ENCODE results near the gene RBPJ. TPM values are rescaled to one million over a fixed set of nuclear protein-coding genes. Genes with fewer than 3 reads are reported as not detected.

Gene RBPJ
- total RNA-seq = 41.4 and 42.3 TPM in 2 replicates

- peak; percentile 97 to 98 for DNase-seq (ENCODE audit: low read depth in 2 of 2)
Observed at GRCh38 chr4:26320538-26321372, at the start of gene RBPJ. RBPJ (plus strand) TSS chr4:26321014; CDS start chr4:26321029, 15 bp downstream.

- no peak for DNase-seq (ENCODE audit: low read depth in 2 of 2)
Observed at GRCh38 chr4:26271703-26272102, 49.1 kb upstream of the RBPJ start.

- no peak for DNase-seq (ENCODE audit: low read depth in 2 of 2)
Observed at GRCh38 chr4:26272654-26273615, 47.9 kb upstream of the RBPJ start.

GRCh38 chr4:26273616-26273980, 47.2 kb upstream of the RBPJ start:
- no peak for DNase-seq (ENCODE audit: low read depth in 2 of 2)

- no peak for DNase-seq (ENCODE audit: low read depth in 2 of 2)
Observed at GRCh38 chr4:26275281-26275680, 45.5 kb upstream of the RBPJ start.

GRCh38 chr4:26279446-26279845, 41.4 kb upstream of the RBPJ start:
- DNase-seq (ENCODE audit: low read depth in 2 of 2) = no peak

- DNase-seq (ENCODE audit: low read depth in 2 of 2) = no peak
Observed at GRCh38 chr4:26281881-26282280, 38.9 kb upstream of the RBPJ start.

GRCh38 chr4:26284536-26284935, 36.3 kb upstream of the RBPJ start:
- DNase-seq (ENCODE audit: low read depth in 2 of 2) = no peak

GRCh38 chr4:26285272-26285671, 35.5 kb upstream of the RBPJ start:
- no peak for DNase-seq (ENCODE audit: low read depth in 2 of 2)

- DNase-seq (ENCODE audit: low read depth in 2 of 2) = no peak
Observed at GRCh38 chr4:26287756-26288155, 33.1 kb upstream of the RBPJ start.

- no peak for DNase-seq (ENCODE audit: low read depth in 2 of 2)
Observed at GRCh38 chr4:26288355-26288909, 32.4 kb upstream of the RBPJ start.

- DNase-seq (ENCODE audit: low read depth in 2 of 2) = no peak
Observed at GRCh38 chr4:26289401-26289800, 31.4 kb upstream of the RBPJ start.

GRCh38 chr4:26290321-26290720, 30.5 kb upstream of the RBPJ start:
- no peak for DNase-seq (ENCODE audit: low read depth in 2 of 2)

GRCh38 chr4:26294904-26295303, 25.9 kb upstream of the RBPJ start:
- no peak for DNase-seq (ENCODE audit: low read depth in 2 of 2)

GRCh38 chr4:26296021-26296420, 24.8 kb upstream of the RBPJ start:
- DNase-seq (ENCODE audit: low read depth in 2 of 2) = no peak

GRCh38 chr4:26296514-26296913, 24.3 kb upstream of the RBPJ start:
- no peak for DNase-seq (ENCODE audit: low read depth in 2 of 2)

GRCh38 chr4:26297219-26297618, 23.6 kb upstream of the RBPJ start:
- no peak for DNase-seq (ENCODE audit: low read depth in 2 of 2)

GRCh38 chr4:26298198-26298947, 22.4 kb upstream of the RBPJ start:
- DNase-seq (ENCODE audit: low read depth in 2 of 2) = peak in 1 of 2 donors; percentile 40

- no peak for DNase-seq (ENCODE audit: low read depth in 2 of 2)
Observed at GRCh38 chr4:26299254-26299882, 21.4 kb upstream of the RBPJ start.

GRCh38 chr4:26300314-26301307, 20.2 kb upstream of the RBPJ start:
- no peak for DNase-seq (ENCODE audit: low read depth in 2 of 2)

All from lung microvascular endothelial cell (primary cell).